Left ventricle myocardium inferior (tissue), 1 donor: ENCODE measurements around the gene ELOVL6. TPM values are rescaled to one million over a fixed set of nuclear protein-coding genes. Genes with fewer than 3 reads are reported as not detected.

Experiments
- DNase-seq: peaks from one replicate; pipeline ENCODE4 v3.0.0-alpha.2; 2020
- H3K27ac ChIP-seq: fragments of 200-600 bp; replicated peaks from 2 replicates; pipeline ENCODE4 v1.8.0; 2021
- H3K27me3 ChIP-seq: fragments of 200-600 bp; 2 replicates; pipeline ENCODE4 v1.8.0; 2021; ENCODE audit warnings: low read depth
- H3K36me3 ChIP-seq: fragments of 200-600 bp; 2 replicates; pipeline ENCODE4 v1.8.0; 2021
- H3K4me1 ChIP-seq: fragments of 200-600 bp; 2 replicates; pipeline ENCODE4 v1.8.0; 2021
- H3K4me3 ChIP-seq: fragments of 200-600 bp; 2 replicates; pipeline ENCODE4 v1.8.0; 2021; ENCODE audit warnings: mild to moderate bottlenecking, moderate library complexity
- H3K9me3 ChIP-seq: fragments of 200-600 bp; replicated peaks from 2 replicates; pipeline ENCODE4 v1.8.0; 2021
- CTCF ChIP-seq: fragments of 200-600 bp; IDR thresholded peaks from 2 replicates; pipeline ENCODE4 v1.8.0; 2021; ENCODE audit warnings: antibody characterized with exemption, mild to moderate bottlenecking, borderline replicate concordance
- intact Hi-C: fragments of 100-400 bp; cut with micrococcal nuclease; formaldehyde crosslinking; loops from one replicate; pipeline ENCODE4 v1.11.0; 2022
- total RNA-seq: library from RNA; stranded (reverse); fragmentation: NEBNext Ultra II Directional; extraction: Animal tissue kit (Norgen Biotek cat#: 25700); gene quantifications from one replicate; pipeline ENCODE4 v1.2.1, GENCODE V29; 2021
- donor health status: DM: no; HTN: yes; CAD: no; lungs with severe emphysema.

Gene ELOVL6
- total RNA-seq, 1 donor from 2014 or later = 2.6 TPM

- intact Hi-C loops = no loop called here
- no peak for DNase-seq
- Histone ChIP-seq H3K4me1 (peaks cover 15% of the 10 kb centered on the region), H3K4me3 (no peak overlapping the region), H3K36me3 (no peaks in the 10 kb centered on the region), H3K9me3 (no peaks in the 10 kb centered on the region), H3K27me3 (peaks cover 11% of the 10 kb centered on the region), H3K27ac (no peak overlapping the region)
- no peak for TF ChIP-seq CTCF
Observed at GRCh38 chr4:110068248-110068647, 130.2 kb downstream of the ELOVL6 start.

GRCh38 chr4:110064934-110065333 is 133.5 kb downstream of the ELOVL6 start:
- no peaks in the 10 kb centered on the region for H3K9me3 ChIP-seq
- intact Hi-C loops = no loop called here
- no peaks in the 10 kb centered on the region for H3K36me3 ChIP-seq
- no peaks in the 10 kb centered on the region for H3K4me1 ChIP-seq
- no peak for TF ChIP-seq CTCF
- no peak for DNase-seq
- no peak overlapping the region for H3K4me3 ChIP-seq
- H3K27me3 ChIP-seq = peaks cover 15% of the 10 kb centered on the region
- no peak overlapping the region for H3K27ac ChIP-seq

GRCh38 chr4:110064295-110064694 is 134.1 kb downstream of the ELOVL6 start:
- intact Hi-C loops = no loop called here
- H3K27ac ChIP-seq = no peak overlapping the region
- no peak for DNase-seq

DNA sequence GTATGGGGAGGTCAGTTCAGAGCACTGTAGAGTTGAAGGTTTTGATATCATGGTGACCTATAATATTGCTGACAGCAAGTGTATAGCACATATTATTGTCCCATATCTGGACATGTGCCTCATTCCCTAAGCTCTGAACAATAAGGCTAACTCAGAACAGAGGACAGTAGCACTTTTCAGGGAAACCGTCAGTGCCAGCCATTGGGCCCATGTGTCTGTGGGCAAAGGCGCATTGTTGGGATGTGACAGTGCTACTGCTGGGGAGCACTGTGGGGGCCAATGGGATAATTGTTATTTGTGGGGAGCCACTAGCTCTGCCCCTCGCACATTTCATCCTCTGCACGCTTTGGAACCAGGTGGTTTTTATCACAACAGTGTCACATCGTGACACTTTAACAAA is 136.2 kb downstream of the ELOVL6 start:
- no peaks in the 10 kb centered on the region for H3K9me3 ChIP-seq
- no peak overlapping the region for H3K4me3 ChIP-seq
- intact Hi-C loops = no loop called here
- DNase-seq = no peak
- H3K4me1 ChIP-seq = no peaks in the 10 kb centered on the region
- H3K27me3 ChIP-seq = peaks cover 15% of the 10 kb centered on the region
- H3K36me3 ChIP-seq = no peaks in the 10 kb centered on the region
- H3K27ac ChIP-seq = no peak overlapping the region
- TF ChIP-seq CTCF = no peak

More at GRCh38 chr4:110064295-110064694, 134.1 kb downstream of the ELOVL6 start:
- H3K27me3 ChIP-seq = peaks cover 15% of the 10 kb centered on the region
- H3K4me3 ChIP-seq = no peak overlapping the region
- H3K4me1 ChIP-seq = no peaks in the 10 kb centered on the region
- TF ChIP-seq CTCF = no peak
- H3K9me3 ChIP-seq = no peaks in the 10 kb centered on the region
- H3K36me3 ChIP-seq = no peaks in the 10 kb centered on the region

- H3K27me3 ChIP-seq = peaks cover 15% of the 10 kb centered on the region
- DNase-seq = no peak
- H3K4me1 ChIP-seq = no peaks in the 10 kb centered on the region
- H3K27ac ChIP-seq = no peak overlapping the region
- H3K36me3 ChIP-seq = no peaks in the 10 kb centered on the region
- H3K9me3 ChIP-seq = no peaks in the 10 kb centered on the region
- H3K4me3 ChIP-seq = no peak overlapping the region
- intact Hi-C loops = no loop called here
- no peak for TF ChIP-seq CTCF
Observed at GRCh38 chr4:110061076-110061475, 137.3 kb downstream of the ELOVL6 start.
